Stimulated activated CD8-positive, alpha-beta memory T cell treated with anti-CD3 and anti-CD28 coated beads, Interleukin-4, amount 100 ng/mL, for 1 hour (primary cell): ENCODE results near the gene FMNL2.
"Not testable (repeated sequence)": the region's sequence is repeated elsewhere in the genome, so short reads cannot be mapped to it uniquely, and the experiment has no call there.

Experiments
- DNase-seq, 2 donors: peaks; one replicate each; pipeline ENCODE4 v3.0.0-alpha.2; 2020; ENCODE audit warnings: low read depth in 2 of 2, low spot score in 1 of 2

FMNL2 gene

DNA sequence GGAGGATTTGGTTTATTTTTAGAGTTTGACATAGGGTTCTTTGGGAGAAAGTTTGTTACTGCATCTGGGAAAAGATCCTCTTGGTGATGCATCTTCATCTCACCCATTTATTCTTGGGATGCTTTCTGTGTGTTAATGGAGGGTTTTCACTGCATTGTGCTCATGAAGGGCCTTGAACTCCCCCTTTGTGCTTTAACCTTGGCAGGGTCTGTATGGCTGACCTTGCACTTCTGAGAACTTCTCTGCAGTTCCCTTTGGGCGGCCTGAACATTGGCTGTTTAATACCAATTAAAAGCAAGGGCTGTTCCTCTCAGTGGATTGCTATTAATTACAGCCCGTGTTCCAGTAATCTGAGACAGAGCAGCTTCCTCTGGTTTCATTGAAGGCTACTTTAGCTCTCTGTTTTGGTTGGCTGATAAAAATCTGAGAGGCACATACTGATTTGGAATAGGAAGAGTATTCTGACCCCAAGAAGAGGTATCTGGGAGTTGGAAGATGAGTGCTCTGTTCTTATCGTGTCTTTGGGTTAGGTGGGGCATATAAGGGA lies 37.5 kb downstream of the FMNL2 start:
- no peak for DNase-seq

DNA sequence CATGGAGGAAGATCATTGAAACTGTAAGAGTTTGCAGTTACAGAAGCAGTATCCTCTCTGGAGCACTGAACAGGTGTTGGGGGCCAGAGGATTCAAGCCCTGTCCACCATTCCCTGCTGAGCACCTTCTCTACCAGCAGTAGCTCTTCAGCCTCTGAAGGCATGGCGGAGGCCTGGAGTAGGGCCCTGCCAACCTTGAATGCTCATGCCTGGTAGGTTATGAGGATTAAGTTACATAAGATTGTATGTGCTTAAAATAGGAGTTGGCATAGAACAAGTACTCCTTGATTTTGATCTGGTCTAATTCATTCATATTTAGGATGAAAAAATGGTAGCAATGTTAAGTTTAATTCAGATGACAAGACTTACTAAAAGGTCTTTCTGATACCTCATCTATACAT lies 40.2 kb downstream of the FMNL2 start:
- DNase-seq: no peak

DNA sequence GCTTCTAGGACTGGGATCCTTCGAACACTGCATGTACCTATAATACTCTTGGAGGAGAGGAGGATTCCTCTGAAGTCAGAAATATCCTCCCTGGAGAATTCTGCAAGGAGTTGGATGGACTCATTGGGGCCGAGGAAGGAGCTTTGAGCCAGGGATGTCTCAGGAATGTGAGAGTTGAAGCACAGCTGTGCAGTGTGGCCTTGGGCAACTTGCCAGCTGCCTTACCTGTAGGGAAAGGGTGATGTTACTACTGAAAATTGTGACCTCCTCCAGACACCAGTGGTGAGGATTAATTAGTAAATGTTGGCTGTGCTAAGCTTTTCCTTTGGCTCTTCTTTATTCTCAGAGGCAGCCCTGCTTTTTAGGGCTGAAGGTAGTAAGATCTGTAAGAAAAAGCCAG lies 41.4 kb downstream of the FMNL2 start:
- DNase-seq: no peak

DNA sequence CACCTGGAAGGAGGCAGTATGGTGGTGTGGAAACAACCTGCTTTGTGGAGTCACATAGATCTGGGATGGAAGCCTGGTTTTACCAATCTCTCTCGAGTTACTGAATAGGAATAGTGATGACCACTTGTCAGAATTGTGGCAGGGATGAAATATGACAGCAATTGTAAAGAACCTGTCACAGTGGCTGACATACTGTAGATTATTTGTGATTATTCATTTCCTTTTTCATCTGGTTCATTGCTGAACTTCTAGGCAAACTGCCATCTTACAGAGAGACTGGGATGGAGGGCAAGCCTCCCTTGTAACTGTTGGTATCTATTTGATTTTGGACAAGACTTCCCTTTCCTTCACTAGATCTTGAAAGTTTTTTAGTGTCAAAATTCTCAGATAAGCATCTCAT lies 42.0 kb downstream of the FMNL2 start:
- no peak for DNase-seq

DNA sequence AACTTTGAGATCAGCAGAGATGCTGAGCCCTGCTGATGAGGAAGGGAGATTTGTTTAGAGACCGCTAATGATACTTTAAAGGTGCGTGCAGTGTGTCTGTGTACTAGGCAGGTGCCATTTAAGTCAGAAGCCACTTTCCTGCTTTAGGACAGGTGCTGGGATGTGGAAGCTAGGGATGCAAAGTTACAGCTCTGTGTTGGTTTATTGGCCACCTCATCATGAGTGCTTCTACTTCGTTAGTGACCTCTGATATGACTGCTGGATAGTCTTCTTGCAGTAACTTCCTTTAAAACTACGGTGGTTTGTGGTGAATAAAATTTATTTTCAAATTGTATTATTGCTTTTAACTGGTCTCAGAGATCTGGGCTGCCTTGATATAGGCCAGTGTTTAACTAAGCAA lies 44.1 kb downstream of the FMNL2 start:
- DNase-seq: no peak

DNA sequence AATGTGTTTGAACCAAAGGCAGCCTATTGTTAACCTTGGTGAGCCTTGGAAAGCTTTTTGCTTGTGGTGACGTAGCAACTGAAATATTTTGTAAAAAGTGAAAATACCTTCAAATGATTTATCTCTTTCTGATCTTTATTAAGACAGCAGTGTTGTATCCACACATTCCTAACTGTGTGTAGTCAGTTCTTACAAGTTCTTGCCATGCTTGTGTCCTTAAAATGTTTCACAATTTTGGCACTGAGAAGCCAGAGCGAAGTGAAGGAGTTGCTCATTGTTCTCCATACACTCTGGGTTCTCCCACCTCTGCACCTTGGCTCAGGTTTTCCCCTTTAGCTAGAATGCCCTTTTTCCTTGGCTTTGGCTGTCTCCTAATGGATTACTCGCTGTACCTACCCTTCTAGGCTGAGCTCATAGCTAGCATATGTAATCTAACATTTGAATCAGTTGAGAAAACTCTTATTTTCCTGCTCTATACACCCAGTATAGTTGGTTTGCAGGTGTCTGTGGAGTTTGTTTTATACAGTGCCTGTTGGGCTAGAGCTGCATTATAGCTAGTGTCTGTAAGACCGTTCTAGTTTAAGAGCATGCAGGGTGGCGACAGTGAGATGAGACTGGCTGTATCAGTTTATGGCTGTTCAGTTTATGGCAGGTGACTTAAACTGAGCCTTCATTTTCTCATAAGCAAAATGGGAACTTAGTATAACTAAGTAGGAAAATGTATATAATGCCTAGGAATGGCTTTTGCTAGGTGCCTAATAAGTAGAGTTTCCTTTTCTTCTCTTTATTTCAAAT lies 45.5 kb downstream of the FMNL2 start:
- no peak for DNase-seq

DNA sequence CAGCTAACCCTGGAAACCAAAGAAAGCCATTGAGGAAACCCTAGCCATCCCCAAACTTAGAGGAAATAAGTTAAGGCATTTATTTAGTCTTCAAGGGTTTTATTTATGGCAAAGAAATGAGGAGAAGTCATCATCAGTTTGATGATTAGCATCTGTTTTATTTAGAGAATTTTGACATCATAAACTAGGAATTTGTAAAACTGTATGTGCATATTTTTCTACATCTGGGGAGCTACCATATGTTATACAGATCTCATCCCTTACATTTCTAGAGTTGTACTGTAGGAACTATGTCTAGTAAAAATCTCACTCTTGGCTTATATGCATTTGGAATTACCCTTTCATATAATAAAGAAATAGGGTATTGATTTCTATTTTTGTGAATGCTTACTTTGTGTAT lies 48.7 kb downstream of the FMNL2 start:
- no peak for DNase-seq

DNA sequence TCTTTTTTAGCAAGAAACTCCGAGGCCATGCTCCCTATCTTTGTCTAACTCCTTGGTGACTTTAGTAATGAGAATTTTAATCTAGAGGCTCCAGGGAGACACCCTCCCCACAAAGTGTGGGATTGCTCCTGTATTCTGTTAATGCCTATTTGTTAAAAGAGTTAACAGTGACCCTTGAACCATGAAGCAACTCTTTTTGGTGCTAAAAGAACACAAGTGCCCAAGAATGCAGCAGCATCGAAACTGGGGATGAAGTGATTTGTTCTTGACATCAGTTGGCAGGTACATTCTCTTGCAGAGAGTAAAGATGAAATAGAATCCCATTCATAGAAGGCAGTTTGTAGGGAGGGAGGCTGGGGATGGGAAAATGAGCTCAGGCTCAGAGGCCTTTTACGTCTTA lies 50.0 kb downstream of the FMNL2 start:
- DNase-seq: no peak

DNA sequence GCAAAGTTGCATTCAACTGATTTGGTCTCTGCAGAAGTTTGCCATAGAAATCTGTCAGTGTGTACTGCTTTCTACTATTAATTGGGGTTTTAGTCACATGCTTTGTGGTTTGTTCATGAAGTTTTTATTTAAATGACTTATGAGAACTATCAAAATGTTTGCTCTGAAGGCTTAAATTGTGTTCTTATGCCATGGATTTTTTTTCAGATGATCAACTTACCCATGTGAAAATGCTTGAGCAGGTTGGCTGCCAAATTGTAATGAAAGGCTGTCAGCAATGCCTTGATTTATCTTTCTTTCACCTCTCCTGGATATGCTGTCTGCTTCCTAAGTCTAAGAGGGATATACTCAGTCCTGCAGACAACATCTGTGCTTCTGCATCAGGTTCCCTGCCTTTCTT lies 50.7 kb downstream of the FMNL2 start:
- no peak for DNase-seq

DNA sequence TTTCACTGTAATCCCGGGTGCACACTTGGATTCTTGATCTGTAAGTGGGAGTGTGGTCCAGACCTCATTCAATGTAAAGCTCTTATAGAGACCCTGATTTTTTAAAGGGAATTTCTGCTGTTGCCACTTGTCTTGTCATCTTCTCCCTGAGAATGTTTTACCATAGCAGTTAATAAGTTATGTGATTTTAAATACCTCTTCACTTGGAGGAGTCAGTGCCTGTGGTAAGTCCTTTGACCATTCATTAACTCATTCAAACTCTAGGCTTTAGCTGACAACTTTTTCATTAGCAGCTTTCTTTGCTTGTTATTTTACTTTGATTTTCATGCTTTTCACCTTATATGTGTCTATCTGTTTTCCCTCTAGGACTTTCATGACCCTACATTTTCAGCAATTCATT lies 51.3 kb downstream of the FMNL2 start:
- DNase-seq: no peak

DNA sequence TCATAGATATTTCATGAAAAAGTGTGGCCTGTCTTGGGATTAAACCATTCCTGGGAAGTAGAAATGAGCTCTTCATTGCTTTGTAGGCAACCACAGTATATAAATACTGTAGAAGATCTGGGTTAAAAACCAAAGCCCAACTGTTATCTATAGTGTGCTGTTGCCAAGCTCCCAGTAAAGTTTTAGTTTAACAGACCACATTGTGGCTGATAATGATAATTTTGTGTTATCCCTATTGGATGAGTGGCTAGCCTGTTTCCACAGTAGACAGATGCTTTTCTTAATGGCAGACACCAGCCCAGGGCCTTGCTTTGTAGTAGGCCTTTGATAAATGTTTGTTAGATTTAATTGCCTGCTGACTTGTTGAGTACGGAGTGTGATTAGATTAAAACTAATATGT lies 52.1 kb downstream of the FMNL2 start:
- DNase-seq: no peak

DNA sequence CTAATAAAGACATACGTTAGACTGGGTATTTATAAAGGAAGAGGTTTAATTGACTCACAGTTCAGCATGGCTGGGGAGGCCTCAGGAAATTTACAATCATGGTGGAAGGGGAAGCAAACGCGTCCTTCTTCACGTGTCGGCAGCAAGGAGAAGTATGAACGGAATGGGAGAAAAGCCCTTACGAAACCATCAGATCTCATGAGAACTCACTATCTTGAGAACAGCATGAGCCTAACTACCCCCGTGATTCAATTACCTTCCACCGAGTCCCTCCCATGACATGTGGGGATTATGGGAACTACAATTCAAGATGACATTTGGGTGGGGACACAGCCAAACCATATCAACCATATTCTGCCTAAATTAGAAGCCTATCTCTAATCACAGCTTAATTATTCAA lies 53.3 kb downstream of the FMNL2 start:
- DNase-seq: not testable (repeated sequence)

DNA sequence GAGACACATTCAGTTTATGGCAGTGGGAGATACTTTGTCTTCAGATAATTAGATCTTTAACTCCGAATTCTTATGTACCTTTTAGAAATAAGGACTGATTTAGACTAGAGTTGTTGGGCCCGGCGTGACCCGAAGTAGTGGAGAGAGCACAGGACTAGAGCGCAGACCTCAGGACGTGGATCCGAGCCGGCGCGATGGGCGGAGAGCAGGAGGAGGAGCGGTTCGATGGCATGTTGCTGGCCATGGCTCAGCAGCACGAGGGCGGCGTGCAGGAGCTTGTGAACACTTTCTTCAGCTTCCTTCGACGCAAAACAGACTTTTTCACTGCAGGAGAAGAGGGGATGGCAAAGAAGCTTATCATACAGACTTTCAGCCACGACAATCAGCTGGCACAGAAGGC lies 54.5 kb downstream of the FMNL2 start:
- DNase-seq: no peak

DNA sequence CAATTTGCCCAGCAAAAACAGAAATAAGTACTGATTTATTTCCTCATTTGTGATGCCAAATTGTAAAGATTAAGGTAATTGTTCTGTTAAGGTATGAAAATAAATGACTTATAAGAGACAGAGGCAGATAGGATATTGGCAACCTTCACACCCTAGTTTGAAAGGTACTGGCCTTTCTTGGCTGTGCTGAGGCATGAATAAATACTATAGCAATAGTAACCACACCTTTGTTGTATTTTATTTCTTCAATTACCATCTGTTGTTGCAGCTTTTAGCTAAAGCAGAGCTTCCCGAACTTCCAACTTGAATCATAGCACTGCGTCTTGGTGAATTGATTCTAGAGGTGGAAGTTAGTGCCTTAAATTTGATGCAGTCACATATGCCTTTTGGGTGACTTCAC lies 55.9 kb downstream of the FMNL2 start:
- DNase-seq: no peak

DNA sequence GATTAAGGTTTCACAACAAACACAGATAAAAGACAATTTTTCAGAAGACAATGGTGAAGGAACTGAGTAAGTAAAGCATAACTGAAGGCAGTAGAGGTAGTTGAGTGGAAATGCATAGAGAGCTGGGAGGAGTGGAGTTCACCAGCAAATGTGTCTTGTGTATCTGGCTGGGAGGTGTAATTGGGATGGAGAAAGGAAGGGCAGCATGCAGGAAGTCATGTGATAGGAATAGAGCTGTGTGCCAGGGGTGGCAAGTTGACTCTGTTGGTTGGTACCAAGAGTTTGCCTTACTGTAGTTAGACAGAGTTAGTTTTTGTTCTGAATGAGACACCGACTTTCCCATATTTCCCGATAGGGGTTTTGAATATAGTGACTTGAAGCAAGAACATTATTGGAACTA lies 56.3 kb downstream of the FMNL2 start:
- DNase-seq: no peak

DNA sequence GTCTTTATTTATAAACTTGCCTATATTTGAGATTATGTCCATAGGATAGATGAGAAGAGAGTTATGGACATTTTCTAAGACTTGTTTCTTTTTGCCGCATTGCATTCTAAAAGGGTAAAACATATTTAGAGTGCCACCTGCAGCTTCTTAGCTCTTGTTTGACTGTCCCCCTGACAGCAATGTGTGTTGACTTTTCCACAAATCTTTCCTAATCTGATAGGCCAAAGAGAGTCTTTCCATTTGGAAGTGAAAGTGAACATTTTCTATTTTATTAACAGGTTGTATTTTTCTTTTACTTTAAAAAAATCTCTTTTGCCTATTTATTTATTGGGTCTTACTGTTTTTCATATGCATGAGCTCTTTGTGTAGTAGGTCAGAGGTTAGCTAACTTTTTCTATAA lies 58.4 kb downstream of the FMNL2 start:
- no peak for DNase-seq

DNA sequence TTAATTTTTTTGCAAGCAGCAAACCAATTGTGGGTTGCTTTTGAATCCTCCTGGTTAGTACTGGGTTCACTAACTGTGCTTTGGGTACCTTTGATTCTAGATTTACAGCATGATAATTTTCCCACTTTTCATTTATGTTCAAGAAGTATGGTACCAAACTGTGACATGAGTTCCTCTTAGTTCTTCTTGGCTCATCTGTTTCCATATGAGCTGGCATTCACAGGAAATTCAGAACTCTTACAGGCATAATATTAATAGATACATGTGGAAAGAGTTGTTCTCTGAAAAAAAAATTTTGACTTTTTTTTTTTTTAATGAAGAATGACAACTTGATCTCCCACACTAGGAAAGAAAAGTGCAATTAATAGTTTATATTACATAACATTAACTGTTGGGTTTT lies 59.4 kb downstream of the FMNL2 start:
- DNase-seq: no peak

DNA sequence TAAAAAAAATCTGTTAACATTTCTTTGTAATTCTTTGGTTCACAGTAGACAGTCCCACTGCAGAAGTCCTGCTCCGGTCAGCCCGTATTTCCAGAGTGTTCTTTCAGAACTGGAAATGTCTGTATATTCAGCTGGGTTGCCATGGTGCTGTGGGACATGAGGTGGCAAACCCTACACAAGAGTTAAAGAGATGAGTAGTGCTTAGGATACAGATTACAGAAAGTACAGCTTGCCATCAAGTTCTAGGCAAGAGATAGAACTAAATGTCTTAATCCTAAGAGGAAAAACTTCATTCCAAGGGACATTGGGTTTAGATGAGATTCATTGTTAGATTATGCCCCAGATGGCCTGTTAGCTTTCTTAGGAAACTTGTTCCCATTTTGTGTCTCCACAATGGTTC lies 60.1 kb downstream of the FMNL2 start:
- DNase-seq: no peak

DNA sequence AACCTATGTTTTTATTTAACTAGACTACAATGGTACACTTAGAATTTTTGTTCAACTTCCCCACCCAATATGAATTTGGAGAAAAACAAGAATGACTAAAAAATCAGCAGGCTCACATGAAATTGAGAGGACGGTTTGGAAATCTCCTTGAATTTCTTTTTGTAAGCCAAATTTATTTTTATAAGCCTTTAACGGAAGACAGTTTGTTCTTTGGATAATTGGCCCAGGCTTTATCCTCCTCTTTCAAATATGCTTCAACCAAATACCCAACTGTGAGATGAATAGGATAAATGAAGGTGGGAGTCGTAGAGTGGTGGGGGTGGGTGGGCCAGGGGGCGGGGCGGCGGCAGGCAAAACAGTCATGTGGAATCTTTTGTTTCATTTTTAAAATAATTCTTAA lies 60.6 kb downstream of the FMNL2 start:
- DNase-seq: no peak

DNA sequence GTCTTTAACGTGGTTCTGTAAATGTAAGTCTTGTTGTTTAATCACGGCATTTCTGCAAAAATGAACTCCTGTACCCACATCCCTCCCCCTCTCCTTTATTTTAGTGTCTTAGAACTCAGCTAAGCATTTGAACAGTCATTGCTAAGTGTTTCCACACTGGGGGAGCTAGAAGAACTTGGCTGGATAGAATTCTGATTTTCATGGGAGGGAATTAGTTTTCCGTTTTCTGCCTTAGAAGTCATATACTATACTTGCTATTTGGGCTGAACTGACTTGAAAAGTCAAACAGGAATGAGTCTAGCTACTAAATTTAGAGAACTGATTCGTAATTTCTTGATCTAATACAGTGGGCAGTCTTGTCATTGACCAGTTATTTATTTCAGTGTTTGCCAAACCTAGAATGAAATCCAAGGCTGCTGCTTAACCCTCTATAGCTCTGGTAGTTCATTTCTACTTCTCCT lies 61.1 kb downstream of the FMNL2 start:
- no peak for DNase-seq

DNA sequence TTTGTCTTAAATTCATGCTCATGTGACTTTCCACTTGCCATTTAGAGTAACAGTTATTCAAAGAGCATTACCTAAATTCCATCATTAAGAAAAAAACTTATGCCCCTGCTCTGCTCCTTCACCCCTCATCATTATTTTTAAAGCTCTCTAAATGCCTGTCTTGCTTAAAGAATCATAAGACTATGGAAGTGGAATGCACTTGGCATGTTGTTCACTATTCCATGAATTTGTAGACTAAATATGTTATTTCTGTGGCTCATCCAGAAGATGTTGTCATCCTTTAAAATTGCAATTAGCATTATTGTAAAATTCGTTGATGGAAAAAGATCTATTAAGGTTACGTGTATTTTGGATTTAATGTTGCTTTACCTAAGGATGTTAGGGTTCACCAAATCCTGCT lies 61.8 kb downstream of the FMNL2 start:
- DNase-seq: no peak

DNA sequence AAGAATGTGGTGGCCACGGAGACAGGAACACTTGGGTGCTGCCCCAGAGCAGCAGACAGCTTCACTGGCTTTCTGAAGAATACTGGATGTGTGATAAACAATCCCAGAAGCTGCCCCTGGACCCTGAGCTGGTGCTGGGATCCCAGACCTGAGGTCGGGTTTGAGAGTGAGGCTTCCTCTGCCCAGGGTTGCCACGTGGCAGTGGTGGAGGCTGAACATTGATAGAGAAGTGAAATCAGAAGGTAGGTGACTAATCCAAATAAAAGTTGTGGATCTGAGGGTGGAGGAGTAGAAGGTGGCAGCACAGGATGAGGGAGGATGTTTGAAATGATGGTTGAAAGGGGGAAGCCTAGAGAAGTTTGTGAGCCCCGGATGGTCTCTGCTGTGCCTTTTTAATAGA lies 64.0 kb downstream of the FMNL2 start:
- DNase-seq: no peak

DNA sequence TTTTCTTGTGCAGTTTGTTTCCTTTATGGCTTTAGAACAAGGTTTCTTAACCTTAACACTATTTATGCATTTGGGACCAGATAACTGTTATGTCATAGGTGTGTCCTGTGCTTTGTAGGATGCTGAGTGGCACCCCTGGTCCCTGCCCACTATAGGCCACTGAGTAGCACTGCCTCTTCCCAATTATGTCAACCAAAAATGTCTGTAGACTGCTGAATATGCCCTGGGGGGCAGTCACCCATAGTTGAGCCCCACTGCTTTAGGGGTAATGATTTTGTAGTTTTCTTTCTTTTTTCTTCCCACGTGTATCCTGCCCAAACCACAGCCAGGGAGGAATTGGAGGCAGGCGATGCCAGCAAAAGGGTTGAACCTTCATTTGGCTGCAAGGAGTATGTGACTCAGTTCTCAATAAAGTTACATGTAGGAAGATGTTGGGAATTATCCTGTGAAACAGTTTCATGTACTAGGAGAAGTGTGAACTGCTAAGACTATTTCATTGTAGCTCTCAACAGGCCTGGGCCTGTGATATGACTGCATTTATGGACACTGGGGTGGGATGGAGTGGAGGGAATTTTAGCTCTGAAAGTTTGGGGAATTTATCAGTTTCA lies 65.7 kb downstream of the FMNL2 start:
- no peak for DNase-seq
